Stimulated activated CD8-positive, alpha-beta memory T cell treated with anti-CD3 and anti-CD28 coated beads, Interleukin-7, amount 100 ng/mL, for 24 hours (primary cell): ENCODE data around the gene GALNT18.
"Not testable (repeated sequence)": the region's sequence is repeated elsewhere in the genome, so short reads cannot be mapped to it uniquely, and the experiment has no call there.

Experiments used
- DNase-seq: peaks from one replicate; pipeline ENCODE4 v3.0.0-alpha.2; 2020; ENCODE audit warnings: low read depth

The GALNT18 gene

GRCh38 chr11:11383995-11384394 is 237.8 kb downstream of the GALNT18 start:
- DNase-seq, result no peak

GRCh38 chr11:11382858-11383532 is 238.8 kb downstream of the GALNT18 start:
- no peak for DNase-seq

- no peak for DNase-seq
Measured at GRCh38 chr11:11381471-11382105, 240.2 kb downstream of the GALNT18 start.

GRCh38 chr11:11380883-11381282 is 240.9 kb downstream of the GALNT18 start:
- DNase-seq, result no peak

- no peak for DNase-seq
Measured at GRCh38 chr11:11380340-11380739, 241.5 kb downstream of the GALNT18 start.

GRCh38 chr11:11379661-11380060 is 242.1 kb downstream of the GALNT18 start:
- no peak for DNase-seq

- no peak for DNase-seq
Measured at GRCh38 chr11:11378184-11378940, 243.4 kb downstream of the GALNT18 start.

- DNase-seq, result no peak
Measured at GRCh38 chr11:11374358-11375148, 247.3 kb downstream of the GALNT18 start.

- no peak for DNase-seq
Measured at GRCh38 chr11:11373934-11374333, 247.9 kb downstream of the GALNT18 start.

GRCh38 chr11:11372461-11372860 is 249.3 kb downstream of the GALNT18 start:
- no peak for DNase-seq

GRCh38 chr11:11370962-11371303 is 250.9 kb downstream of the GALNT18 start:
- no peak for DNase-seq

GRCh38 chr11:11370255-11370961 is 251.4 kb downstream of the GALNT18 start:
- DNase-seq, result no peak

- DNase-seq, result no peak
Measured at GRCh38 chr11:11366793-11367192, 255.0 kb downstream of the GALNT18 start.

- DNase-seq, result no peak
Measured at GRCh38 chr11:11363674-11364073, 258.1 kb downstream of the GALNT18 start.

GRCh38 chr11:11359611-11360010 is 262.2 kb downstream of the GALNT18 start:
- no peak for DNase-seq

GRCh38 chr11:11356842-11357241 is 265.0 kb downstream of the GALNT18 start:
- no peak for DNase-seq

GRCh38 chr11:11352878-11353277 is 268.9 kb downstream of the GALNT18 start, which contains the start of gene CSNK2A3:
Gene CSNK2A3, minus strand, starts transcription at chr11:11353250. Its CDS starts 131 bp downstream, at chr11:11353119.
- DNase-seq, result not testable (repeated sequence)

- not testable (repeated sequence) for DNase-seq
Measured at GRCh38 chr11:11351851-11352250, 270.0 kb downstream of the GALNT18 start.

- DNase-seq, result no peak
Measured at GRCh38 chr11:11351042-11351586, 270.7 kb downstream of the GALNT18 start.

- DNase-seq, result no peak
Measured at GRCh38 chr11:11349870-11350337, 271.9 kb downstream of the GALNT18 start.
